Measurements from ENCODE around the gene SLC16A4.

DNA sequence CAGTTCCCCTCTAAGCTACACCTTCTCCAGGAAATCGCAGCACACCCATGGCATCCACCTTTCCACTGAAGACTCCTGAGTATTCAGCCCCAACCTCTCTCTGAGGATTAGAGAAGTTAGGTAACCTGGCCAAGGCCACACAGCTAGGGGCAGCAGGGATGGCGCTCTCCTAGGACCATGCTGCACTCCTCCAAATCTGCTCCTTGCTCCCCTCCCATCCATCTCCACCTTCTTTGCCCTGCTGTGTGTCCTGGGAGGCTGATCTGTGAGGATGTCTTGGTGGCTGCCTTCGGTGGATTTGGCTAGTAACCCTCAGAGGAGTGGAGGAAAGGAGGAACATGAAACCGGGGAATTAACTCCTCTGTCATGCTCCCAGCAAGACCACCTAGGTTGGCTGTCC lies 40.1 kb upstream of the SLC16A4 start:
- TF ChIP-seq, protein P1, sequence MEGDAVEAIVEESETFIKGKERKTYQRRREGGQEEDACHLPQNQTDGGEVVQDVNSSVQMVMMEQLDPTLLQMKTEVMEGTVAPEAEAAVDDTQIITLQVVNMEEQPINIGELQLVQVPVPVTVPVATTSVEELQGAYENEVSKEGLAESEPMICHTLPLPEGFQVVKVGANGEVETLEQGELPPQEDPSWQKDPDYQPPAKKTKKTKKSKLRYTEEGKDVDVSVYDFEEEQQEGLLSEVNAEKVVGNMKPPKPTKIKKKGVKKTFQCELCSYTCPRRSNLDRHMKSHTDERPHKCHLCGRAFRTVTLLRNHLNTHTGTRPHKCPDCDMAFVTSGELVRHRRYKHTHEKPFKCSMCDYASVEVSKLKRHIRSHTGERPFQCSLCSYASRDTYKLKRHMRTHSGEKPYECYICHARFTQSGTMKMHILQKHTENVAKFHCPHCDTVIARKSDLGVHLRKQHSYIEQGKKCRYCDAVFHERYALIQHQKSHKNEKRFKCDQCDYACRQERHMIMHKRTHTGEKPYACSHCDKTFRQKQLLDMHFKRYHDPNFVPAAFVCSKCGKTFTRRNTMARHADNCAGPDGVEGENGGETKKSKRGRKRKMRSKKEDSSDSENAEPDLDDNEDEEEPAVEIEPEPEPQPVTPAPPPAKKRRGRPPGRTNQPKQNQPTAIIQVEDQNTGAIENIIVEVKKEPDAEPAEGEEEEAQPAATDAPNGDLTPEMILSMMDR (IDR thresholded peaks at IDR 0.05; ENCODE audit: poor library complexity): no peak
- TF ChIP-seq EZH2 (IDR thresholded peaks at IDR 0.05; ENCODE audit: borderline replicate concordance): no peak

Data from hepatocyte (in vitro differentiated cells).